Stimulated activated CD8-positive, alpha-beta memory T cell treated with anti-CD3 and anti-CD28 coated beads, Interleukin-4, amount 100 ng/mL, for 48 hours (primary cell): ENCODE data around the gene MAP3K21.

ENCODE experiments used
- DNase-seq: peaks from one replicate; pipeline ENCODE4 v3.0.0-alpha.2; 2020

The MAP3K21 gene

DNA sequence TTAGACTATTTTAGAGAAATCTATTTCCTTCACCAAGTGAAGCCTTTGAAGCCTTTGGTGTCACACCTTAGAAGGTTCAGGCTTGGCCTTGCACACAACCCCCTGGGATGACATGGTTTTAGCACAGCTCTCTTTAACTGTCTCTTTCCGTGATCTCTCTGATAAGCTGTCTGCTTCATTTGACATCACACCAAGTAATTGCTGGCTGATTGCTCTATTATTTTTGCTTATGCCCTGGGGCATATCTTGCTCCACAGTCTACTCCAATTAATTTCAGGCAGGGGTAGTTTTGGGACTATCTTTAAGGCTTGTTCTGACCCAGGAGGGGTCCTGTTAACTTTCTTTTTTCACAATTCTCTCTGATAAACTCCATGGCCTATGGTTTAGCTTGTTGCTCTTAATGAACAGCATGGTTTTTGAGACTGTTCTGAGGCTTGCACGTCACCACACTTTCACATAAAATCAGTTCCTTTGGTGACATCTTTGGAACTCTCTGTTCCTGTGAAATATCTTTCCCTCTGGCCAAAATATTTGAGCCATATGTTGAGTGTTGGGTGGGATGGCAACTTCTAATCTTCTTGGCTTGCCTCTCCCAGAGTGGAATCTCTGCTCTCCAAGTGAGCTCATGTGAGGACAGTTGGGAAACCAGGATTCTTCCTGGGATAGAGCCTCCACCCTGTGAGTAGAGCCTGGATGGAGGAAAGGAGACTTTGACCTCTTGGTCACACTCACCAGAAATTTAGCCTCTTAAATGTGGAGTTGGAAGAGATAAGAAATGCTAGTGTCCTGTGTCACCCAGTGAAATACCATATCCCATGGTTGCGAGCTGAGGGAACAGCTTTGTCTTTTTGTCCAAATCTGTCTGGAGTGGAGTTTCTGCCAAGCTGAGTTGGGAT, 63.6 kb downstream of the MAP3K21 start:
- DNase-seq: no peak

GRCh38 chr1:233393084-233393840, 65.7 kb downstream of the MAP3K21 start:
- DNase-seq: no peak

DNA sequence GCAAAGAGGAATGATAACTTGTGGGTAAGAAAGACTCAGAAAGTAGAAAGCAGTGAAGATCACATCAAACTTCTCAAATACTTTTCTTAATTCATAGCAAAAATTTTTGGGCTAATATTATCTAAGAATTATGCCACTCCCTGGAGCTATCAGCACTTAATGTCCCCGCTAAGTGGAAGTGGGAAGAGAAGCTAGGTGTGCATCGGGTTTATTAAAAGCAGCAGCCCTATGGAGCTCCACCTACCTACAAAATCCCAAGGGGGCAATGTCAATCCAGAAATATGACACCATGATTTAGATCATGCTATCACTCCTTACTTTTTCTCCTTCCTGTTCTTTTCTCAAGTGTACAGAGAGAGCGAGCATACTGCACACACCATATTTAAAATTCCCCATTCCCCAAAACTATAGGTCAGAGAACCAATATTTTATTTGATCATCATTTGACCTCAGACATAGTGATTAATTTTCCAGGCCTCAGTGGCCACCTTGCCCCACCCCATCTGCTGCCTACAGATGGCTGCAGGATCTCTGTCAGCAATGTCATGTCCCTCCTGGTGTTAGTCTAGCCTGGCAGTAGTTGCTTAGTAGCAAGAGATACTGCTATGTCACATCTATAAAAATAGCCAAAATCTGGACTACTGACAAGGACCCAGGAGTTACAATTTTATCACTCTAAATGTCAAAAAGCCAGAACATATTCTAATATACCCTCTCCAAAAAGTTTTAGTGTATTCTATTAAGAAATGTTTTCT, 66.6 kb downstream of the MAP3K21 start:
- DNase-seq: no peak

GRCh38 chr1:233394860-233395717, 67.6 kb downstream of the MAP3K21 start:
- no peak for DNase-seq

GRCh38 chr1:233395863-233396646, 68.5 kb downstream of the MAP3K21 start:
- no peak for DNase-seq

GRCh38 chr1:233406339-233406960, 78.9 kb downstream of the MAP3K21 start:
- DNase-seq: no peak

- no peak for DNase-seq
These were observed 79.6 kb downstream of the MAP3K21 start for GRCh38 chr1:233406994-233407631.

- no peak for DNase-seq
These were observed 82.0 kb downstream of the MAP3K21 start for GRCh38 chr1:233409540-233409939.

DNA sequence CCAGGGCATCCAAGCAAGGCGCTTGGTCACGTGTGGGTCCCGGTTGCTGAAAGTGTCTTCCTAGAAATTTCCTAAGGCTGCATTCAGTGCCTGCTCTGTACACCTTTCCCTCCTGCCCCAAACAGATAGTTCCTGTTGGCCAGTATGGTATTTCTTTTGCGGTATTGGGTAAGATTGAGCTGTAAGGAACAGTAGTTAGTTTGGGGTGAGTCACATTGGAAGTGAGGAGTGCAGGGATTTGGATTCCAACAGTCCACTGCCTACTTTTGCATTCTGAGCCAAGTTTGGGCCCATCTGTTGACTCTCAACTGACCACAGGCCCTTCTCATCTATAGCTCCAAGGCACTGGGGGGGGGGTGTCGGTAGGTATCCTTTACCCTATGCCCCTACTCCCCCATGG, 83.4 kb downstream of the MAP3K21 start:
- no peak for DNase-seq

DNA sequence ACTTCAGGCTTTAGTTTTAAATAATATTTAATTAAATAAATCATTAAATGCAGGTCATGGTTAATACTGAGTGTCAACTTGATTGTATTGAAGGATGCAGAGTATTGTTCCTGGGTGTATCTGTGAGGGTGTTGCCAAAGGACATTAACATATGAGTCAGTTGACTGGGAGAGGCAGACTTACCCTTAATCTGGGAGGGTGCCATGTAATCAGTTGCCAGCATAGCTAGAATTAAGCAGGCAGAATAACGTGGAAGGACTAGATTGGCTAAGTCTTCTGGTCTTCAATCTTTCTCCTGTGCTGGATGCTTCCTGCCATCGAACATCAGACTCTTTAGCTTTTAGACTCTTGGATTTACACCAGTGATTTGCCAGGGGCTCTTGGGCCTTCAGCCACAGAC, 85.3 kb downstream of the MAP3K21 start:
- no peak for DNase-seq

GRCh38 chr1:233421293-233421692, 93.8 kb downstream of the MAP3K21 start:
- DNase-seq: no peak

- no peak for DNase-seq
These were observed 97.3 kb downstream of the MAP3K21 start for GRCh38 chr1:233424779-233425178.

DNA sequence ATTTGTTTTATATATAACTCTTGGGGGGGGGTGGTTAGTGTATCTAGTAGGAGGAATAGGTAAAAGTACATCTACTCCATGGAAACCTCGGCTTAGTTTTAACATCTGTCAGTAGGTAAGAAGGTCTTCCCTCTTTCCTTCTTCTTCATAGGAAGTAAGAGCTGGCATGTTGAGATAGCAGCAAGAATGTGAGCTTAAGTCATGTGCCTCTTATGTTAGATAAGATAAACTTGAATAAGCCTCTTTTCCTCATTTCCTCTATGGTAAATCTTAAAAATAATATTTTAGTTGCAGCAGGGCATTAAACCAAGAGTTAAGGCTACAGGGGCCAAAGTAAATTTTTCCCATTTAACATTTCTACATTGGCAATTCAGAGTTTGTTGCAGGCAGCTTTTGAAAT, 100.4 kb downstream of the MAP3K21 start:
- no peak for DNase-seq

GRCh38 chr1:233431753-233432403, 104.4 kb downstream of the MAP3K21 start:
- DNase-seq: no peak

GRCh38 chr1:233432916-233433315, 105.4 kb downstream of the MAP3K21 start:
- DNase-seq: no peak

GRCh38 chr1:233433436-233434210, 106.1 kb downstream of the MAP3K21 start:
- no peak for DNase-seq
